SJCRH30 (cell line): Measurements from ENCODE around the gene CENATAC. TPM values are rescaled to one million over a fixed set of nuclear protein-coding genes. Genes with fewer than 3 reads are reported as not detected.
"Not testable (repeated sequence)": the region's sequence is repeated elsewhere in the genome, so short reads cannot be mapped to it uniquely, and the experiment has no call there.

Experiments used
- DNase-seq, 2 experiments: peaks; one replicate each; pipeline ENCODE4 v3.0.0-alpha.2; 2015 to 2020
- H3K27ac ChIP-seq: fragments of 250-450 bp; sonication (Bioruptor Pico); 2 replicates; pipeline ENCODE4 v1.5.1; 2020; ENCODE audit warnings: mild to moderate bottlenecking, moderate library complexity
- H3K27me3 ChIP-seq: fragments of 250-450 bp; sonication (Bioruptor Pico); 2 replicates; pipeline ENCODE4 v1.5.1; 2020; ENCODE audit warnings: mild to moderate bottlenecking, moderate library complexity
- H3K36me3 ChIP-seq: fragments of 250-450 bp; sonication (Bioruptor Pico); 2 replicates; pipeline ENCODE4 v1.5.1; 2020; ENCODE audit warnings: mild to moderate bottlenecking, moderate library complexity
- H3K4me1 ChIP-seq: fragments of 250-450 bp; sonication (Bioruptor Pico); 2 replicates; pipeline ENCODE4 v1.5.1; 2020; ENCODE audit warnings: mild to moderate bottlenecking, moderate library complexity
- H3K4me3 ChIP-seq: fragments of 250-450 bp; sonication (Bioruptor Pico); 2 replicates; pipeline ENCODE4 v1.5.1; 2020; ENCODE audit warnings: mild to moderate bottlenecking, moderate library complexity
- H3K9me3 ChIP-seq: fragments of 250-450 bp; sonication (Bioruptor Pico); replicated peaks from 2 replicates; pipeline ENCODE4 v1.5.1; 2020; ENCODE audit warnings: mild to moderate bottlenecking, moderate library complexity
- total RNA-seq: library from RNA; depleted of rRNA; stranded (reverse); fragments of >200 nt; shearing (Covaris generic); gene quantifications from 2 replicates; pipeline ENCODE4 v1.2.3, GENCODE V29; 2014; rRNA removed

The CENATAC gene, protein sequence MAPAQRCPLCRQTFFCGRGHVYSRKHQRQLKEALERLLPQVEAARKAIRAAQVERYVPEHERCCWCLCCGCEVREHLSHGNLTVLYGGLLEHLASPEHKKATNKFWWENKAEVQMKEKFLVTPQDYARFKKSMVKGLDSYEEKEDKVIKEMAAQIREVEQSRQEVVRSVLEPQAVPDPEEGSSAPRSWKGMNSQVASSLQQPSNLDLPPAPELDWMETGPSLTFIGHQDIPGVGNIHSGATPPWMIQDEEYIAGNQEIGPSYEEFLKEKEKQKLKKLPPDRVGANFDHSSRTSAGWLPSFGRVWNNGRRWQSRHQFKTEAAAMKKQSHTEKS
- 12.7 and 17.5 TPM in 2 replicates for total RNA-seq

DNA sequence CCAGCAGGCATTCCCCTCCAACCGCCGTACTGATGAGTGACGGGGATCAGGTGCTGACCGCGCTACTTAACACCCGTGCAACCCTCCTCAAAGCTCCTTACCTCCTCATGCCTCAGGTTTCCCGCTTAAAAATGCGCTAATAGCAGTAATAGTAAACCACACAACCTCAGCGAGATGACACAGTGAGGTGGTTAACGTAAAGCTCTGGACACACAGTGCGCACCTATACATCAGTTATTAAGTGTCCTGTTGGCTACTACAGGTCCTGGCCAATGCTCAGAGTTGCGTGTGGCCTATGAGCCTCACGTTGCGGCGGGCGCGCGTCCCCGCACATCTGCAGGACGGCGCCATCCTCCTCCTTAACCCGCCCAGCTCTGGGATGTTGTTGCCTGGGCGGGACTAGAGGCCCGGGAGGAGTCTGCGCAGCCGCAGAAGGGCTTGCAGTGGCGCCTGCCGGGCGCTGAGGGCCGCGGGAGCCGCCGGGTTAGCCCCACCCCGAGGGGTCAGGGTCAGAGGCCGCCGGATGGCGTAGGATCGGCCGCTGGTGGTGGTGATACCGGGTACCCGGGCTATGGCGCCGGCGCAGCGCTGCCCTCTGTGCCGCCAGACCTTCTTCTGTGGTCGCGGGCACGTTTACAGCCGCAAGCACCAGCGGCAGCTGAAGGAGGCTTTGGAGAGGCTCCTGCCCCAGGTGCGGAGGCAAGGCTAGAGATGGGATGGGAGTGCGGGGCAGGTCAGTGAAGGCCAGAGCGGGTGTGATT, at the start of gene CENATAC:
Gene CENATAC (plus strand): TSS at position 512 of the 761 bp plus-strand sequence. CDS start 60 bp downstream, at position 572.
- Histone ChIP-seq H3K9me3 (no peaks in the 10 kb centered on the region), H3K27me3 (no peaks in the 10 kb centered on the region), H3K27ac (peak within 1 kb of the TSS; percentile 69), H3K36me3 (peaks cover 5% of the 10 kb centered on the region; the same call in 1 of the 2 replicates), H3K4me1 (no peaks in the 10 kb centered on the region), H3K4me3 (peak within 1 kb of the TSS; percentile 89)
- DNase-seq: peak; percentile 85 to 87

DNA sequence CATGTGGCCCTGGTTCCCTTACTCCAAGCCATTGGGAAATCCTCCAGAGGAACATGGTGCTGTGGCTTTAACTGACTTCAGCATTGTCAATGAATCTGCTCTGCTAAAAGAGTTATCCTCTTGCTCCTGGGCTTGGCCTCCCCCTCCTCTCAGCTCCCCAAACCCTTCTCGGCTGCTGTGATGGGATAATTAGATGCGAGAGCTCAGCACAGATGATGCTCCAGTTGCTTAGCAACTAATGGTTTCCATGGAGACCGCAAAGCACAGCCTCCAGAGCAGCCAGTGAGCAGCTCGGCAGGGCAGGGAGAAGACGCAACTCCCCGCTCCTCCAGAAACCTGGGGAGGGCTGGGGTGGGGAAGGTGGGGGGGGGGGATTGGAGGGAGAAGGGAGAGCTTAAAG, 44.7 kb upstream of the CENATAC start:
- Histone ChIP-seq H3K9me3 (no peaks in the 10 kb centered on the region), H3K27ac (no peak overlapping the region), H3K36me3 (no peaks in the 10 kb centered on the region), H3K27me3 (no peaks in the 10 kb centered on the region), H3K4me1 (0 out of 2 replicates have a peak, but pooled peaks cover 3% of the 10 kb centered on the region), H3K4me3 (no peak overlapping the region)
- peak; percentile 42 to 52 for DNase-seq

DNA sequence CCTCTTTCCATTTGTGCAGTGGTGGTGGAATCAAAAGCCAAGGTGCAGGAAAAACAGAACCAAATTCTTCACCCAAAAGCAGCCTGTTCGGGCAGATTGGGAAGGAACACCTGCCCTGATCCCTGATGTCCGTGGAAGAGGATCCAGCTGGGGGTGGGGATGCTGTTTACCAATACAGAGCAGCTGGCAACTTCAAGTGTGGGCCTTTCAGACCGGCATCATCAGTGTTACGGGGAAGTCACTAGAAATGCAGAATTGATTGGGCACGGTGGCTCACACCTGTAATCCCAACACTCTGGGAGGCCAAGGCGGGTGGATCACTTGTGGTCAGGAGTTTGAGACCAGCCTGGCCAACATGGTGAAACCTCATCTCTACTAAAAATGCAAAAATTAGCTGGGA, 44.0 kb upstream of the CENATAC start:
- not testable (repeated sequence) for H3K27me3 ChIP-seq, H3K4me1 ChIP-seq, H3K27ac ChIP-seq, H3K4me3 ChIP-seq, H3K36me3 ChIP-seq, H3K9me3 ChIP-seq
- peak; percentile 39 to 54 for DNase-seq

DNA sequence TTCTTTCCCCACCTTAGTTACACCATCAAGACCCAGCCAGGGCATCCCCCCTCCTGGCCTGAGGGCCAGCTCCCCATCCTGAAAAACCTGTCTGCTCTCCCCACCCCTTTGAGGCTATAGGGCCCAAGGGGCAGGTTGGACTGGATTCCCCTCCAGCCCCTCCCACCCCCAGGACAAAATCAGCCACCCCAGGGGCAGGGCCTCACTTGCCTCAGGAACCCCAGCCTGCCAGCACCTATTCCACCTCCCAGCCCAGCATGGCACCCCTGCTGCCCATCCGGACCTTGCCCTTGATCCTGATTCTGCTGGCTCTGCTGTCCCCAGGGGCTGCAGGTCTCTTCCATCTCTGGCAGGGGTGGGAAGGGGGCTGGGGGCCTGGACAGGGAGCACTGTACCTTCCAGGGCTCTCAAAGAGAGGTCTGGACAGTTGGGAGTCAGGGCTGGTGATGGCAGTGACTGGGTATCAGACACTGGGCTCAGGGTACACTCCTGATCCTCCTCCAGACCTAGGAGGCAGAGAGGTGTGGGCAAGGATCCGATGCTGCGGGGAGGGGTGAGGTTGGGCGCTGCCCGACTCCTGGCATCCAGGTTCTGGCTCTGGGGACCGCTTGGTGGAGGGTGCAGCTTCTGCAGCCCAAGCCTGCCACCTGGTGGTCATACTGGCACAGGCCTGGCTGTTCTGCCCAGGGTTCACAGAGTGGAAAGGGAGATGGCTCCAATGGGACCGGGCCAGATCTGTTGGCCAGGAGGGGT, 41.7 kb upstream of the CENATAC start, which contains the start of gene UPK2:
Gene UPK2 (plus strand): TSS at position 205 of the 753 bp plus-strand sequence. CDS start 53 bp downstream, at position 258.
- peak; percentile 70 to 81 for DNase-seq
- no peak within 1 kb of the TSS for H3K4me3 ChIP-seq
- no peaks in the 10 kb centered on the region for H3K9me3 ChIP-seq
- H3K27me3 ChIP-seq: no peaks in the 10 kb centered on the region
- 0 out of 2 replicates have a peak, but pooled peaks cover 3% of the 10 kb centered on the region for H3K4me1 ChIP-seq
- no peak within 1 kb of the TSS for H3K27ac ChIP-seq
- no peaks in the 10 kb centered on the region for H3K36me3 ChIP-seq

- no peak overlapping the region for H3K4me3 ChIP-seq
- 0 out of 2 replicates have a peak, but pooled peaks cover 3% of the 10 kb centered on the region for H3K4me1 ChIP-seq
- no peaks in the 10 kb centered on the region for H3K27me3 ChIP-seq
- DNase-seq: no peak
- no peaks in the 10 kb centered on the region for H3K9me3 ChIP-seq
- no peak overlapping the region for H3K27ac ChIP-seq
- no peaks in the 10 kb centered on the region for H3K36me3 ChIP-seq
Measured at GRCh38 chr11:118956847-118957469, 41.0 kb upstream of the CENATAC start.

- no peaks in the 10 kb centered on the region for H3K36me3 ChIP-seq
- no peak for DNase-seq
- H3K9me3 ChIP-seq: no peaks in the 10 kb centered on the region
- no peak overlapping the region for H3K4me3 ChIP-seq
- H3K4me1 ChIP-seq: 0 out of 2 replicates have a peak, but pooled peaks cover 3% of the 10 kb centered on the region
- H3K27me3 ChIP-seq: no peaks in the 10 kb centered on the region
- no peak overlapping the region for H3K27ac ChIP-seq
Measured at GRCh38 chr11:118957549-118957948, 40.4 kb upstream of the CENATAC start.

- Histone ChIP-seq H3K9me3 (no peaks in the 10 kb centered on the region), H3K27me3 (no peaks in the 10 kb centered on the region), H3K36me3 (no peaks in the 10 kb centered on the region), H3K4me3 (no peak overlapping the region), H3K4me1 (0 out of 2 replicates have a peak, but pooled peaks cover 3% of the 10 kb centered on the region), H3K27ac (no peak overlapping the region)
- no peak for DNase-seq
Measured at GRCh38 chr11:118957968-118958367, 40.0 kb upstream of the CENATAC start.

DNA sequence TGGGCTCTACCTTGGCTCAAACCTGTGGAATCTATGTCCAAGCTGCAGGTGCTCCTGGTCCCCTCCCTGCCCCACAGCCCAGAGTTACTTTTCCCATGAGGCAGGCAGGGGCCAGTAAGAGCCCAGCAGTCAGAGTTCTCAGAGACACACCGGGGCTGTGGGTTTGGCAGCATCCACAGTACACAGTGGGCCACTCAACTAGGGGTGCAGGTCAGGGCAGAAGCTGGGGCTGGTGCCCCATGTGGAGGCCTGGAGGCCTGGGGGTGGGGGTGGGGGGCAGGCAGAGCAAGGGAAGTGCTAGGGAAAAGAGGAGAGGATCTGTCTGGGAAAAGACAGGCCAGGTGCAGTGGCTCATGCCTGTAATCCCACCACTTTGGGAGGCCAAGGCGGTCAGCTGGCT, 39.4 kb upstream of the CENATAC start:
- DNase-seq: no peak
- Histone ChIP-seq H3K27ac (no peak overlapping the region), H3K4me3 (no peak overlapping the region), H3K27me3 (no peaks in the 10 kb centered on the region), H3K9me3 (no peaks in the 10 kb centered on the region), H3K4me1 (0 out of 2 replicates have a peak, but pooled peaks cover 3% of the 10 kb centered on the region), H3K36me3 (no peaks in the 10 kb centered on the region)

DNA sequence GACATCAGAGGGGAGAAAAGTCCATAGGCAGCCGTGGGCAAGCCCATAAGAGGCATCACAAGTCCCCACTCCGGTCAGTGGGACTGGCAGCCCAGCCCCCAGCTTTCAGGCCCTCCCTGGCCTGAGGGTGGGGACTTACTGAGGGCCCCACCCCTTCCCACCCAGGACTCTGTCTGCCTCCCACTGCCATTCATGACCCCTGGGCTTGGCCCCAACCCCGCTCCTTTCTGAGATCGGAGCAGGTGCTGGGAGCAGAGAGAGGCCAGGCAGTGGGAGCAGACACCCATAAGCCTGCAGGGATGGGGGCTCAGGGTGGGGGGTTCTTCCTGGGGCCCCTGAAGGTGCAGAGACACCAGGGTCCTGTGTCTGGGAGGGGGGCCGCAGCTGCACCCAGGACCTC, 36.7 kb upstream of the CENATAC start:
- H3K4me1 ChIP-seq: no peaks in the 10 kb centered on the region
- no peak overlapping the region for H3K4me3 ChIP-seq
- H3K27ac ChIP-seq: no peak overlapping the region
- H3K9me3 ChIP-seq: no peaks in the 10 kb centered on the region
- no peak for DNase-seq
- H3K27me3 ChIP-seq: no peaks in the 10 kb centered on the region
- no peaks in the 10 kb centered on the region for H3K36me3 ChIP-seq

- H3K4me1 ChIP-seq: no peaks in the 10 kb centered on the region
- no peaks in the 10 kb centered on the region for H3K36me3 ChIP-seq
- H3K4me3 ChIP-seq: no peak overlapping the region
- H3K9me3 ChIP-seq: no peaks in the 10 kb centered on the region
- no peak overlapping the region for H3K27ac ChIP-seq
- DNase-seq: peak; percentile 63 to 70
- H3K27me3 ChIP-seq: no peaks in the 10 kb centered on the region
Measured at GRCh38 chr11:118961591-118961990, 36.3 kb upstream of the CENATAC start.

- not testable (repeated sequence) for DNase-seq, H3K36me3 ChIP-seq, H3K4me1 ChIP-seq, H3K27ac ChIP-seq, H3K9me3 ChIP-seq, H3K4me3 ChIP-seq, H3K27me3 ChIP-seq
Measured at GRCh38 chr11:118969508-118969907, 28.4 kb upstream of the CENATAC start.

DNA sequence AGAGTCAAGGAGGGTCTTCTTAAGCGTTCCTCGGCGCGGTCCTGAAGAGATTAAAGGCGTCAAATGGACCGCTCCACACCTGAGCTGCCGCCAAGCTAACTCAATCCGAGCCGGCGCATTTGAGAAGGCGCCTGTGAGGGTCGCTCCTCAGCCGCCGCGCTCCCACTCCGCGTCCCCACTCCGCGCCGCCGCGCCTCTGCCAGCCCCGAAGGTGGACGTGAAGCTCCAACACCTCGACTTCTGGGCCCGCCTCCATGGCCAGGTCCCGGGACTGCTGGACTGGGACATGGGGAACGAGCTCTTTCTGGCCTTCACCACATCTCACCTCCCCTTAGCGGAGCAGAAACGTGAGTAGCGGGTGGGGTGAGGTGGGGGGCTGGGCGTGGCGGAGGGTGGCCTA, 26.3 kb upstream of the CENATAC start, which contains the start of gene FOXR1:
Gene FOXR1 (plus strand): TSS at position 116 of the 400 bp plus-strand sequence. CDS start 171 bp downstream, at position 287.
- H3K36me3 ChIP-seq: no peaks in the 10 kb centered on the region
- no peaks in the 10 kb centered on the region for H3K9me3 ChIP-seq
- H3K4me3 ChIP-seq: no peak within 1 kb of the TSS
- no peak within 1 kb of the TSS for H3K27ac ChIP-seq
- H3K4me1 ChIP-seq: no peaks in the 10 kb centered on the region
- no peaks in the 10 kb centered on the region for H3K27me3 ChIP-seq
- no peak for DNase-seq

DNA sequence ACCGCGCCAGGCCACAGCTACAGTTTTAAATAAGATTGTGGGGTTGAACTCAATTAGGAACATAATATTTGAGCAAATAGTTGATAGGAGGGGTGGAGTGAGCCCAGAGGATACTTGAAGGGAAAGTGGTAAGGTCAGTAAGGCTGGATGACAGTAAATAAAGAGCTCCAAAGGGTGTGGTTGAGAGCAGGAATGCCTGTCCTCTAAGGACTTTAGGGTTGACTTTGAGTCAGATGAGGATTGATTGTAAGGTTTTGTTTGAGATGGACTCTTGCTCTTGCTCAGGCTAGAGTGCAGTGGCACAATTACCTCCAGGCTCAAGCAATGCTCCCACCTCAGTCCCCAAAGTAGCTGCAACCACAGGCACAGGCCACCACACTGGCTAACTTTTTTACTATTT, 24.0 kb upstream of the CENATAC start:
- no peaks in the 10 kb centered on the region for H3K9me3 ChIP-seq
- H3K36me3 ChIP-seq: no peaks in the 10 kb centered on the region
- H3K27ac ChIP-seq: no peak overlapping the region
- no peak overlapping the region for H3K4me3 ChIP-seq
- no peaks in the 10 kb centered on the region for H3K4me1 ChIP-seq
- H3K27me3 ChIP-seq: no peaks in the 10 kb centered on the region
- DNase-seq: no peak
